ENCODE data around the gene BORCS8.
A peak's percentile ranks its signal among the peaks of the same experiment; 100 is the strongest.
"Not testable (repeated sequence)": the region's sequence is repeated elsewhere in the genome, so short reads cannot be mapped to it uniquely, and the experiment has no call there.

The BORCS8 gene

GRCh38 chr19:19179548-19180441, 12.2 kb downstream of the BORCS8 start:
- no peak for DNase-seq

DNA sequence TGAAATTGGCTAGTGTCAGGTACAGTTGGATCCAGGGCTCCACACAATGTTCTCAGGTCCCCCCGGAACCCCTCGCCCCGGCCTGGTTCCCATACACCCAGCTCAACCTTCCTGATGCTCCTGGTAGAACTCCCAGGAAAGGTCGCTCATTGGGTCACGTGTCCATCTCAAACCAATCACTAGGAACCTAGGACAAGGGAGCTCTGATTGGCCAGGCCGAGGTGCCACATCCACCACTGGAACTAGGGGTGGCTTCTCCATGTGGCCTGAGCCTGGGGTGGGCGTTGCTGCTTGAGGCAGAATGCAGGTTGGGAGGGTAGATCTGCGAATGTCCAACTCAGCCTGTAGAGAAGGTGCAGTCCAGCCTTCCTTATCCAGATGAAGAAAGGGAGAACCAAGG, 15.0 kb downstream of the BORCS8 start:
- no peak for DNase-seq

DNA sequence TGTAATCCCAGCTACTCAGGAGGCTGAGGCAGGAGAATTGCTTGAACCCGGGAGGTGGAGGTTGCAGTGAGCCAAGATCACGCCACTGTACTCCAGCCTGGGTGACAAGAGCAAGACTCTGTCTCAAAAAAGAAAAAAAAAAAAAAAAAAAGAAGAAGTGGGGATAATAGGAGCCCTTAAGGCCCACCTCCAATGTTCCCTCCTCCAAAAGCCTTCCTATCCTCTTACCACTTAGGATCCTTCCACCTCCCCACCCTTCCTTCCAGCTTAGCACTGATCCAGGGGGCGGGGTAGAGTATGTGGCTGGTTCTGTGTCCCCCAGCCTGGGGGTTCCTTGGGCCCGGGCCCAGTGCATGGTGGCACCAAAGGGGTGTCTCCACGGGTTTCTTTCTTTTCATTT, 18.7 kb downstream of the BORCS8 start:
- DNase-seq = not testable (repeated sequence)

DNA sequence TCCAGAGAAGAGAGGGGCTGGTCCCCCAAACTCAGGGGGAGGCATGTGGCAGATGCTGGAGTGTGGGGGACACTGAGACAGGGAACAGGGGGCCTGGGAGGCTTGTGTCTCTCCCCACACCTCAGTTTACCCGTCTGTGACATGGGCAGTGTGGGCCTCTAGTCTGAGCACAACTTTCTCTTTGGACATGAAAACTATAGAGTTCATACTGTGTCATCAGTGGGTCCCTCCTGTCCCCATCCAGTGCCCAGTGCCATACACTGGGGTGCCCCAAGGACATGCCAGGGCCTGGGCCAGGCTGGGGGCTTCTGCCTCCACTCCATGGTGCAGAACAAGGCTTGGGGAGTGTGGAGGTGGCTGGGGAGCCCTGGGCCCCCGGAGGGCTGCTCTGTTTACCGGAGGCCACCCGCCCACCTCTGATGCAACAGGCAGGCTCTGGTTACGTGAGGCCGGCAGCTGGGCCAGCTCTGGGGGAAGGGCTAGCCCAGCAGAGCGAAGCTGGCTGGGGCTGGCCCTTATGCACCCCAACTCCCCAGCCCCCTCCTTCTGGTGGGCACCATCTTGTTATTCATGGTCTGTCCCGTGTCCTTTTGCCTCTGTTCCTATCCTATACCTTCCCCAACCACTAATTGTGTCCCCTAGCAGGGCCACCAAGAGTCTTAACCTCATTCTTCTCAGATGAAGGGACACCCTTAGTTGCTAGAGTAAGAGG, 20.0 kb downstream of the BORCS8 start:
- DNase-seq = no peak

GRCh38 chr19:19170873-19171672, 20.9 kb downstream of the BORCS8 start:
- no peak for DNase-seq

GRCh38 chr19:19170053-19170872, 21.7 kb downstream of the BORCS8 start, which contains the start of gene MEF2B:
MEF2B (minus strand) TSS chr19:19170263; CDS start chr19:19150735, 19,528 bp downstream.
- peak; percentile 89 for DNase-seq

DNA sequence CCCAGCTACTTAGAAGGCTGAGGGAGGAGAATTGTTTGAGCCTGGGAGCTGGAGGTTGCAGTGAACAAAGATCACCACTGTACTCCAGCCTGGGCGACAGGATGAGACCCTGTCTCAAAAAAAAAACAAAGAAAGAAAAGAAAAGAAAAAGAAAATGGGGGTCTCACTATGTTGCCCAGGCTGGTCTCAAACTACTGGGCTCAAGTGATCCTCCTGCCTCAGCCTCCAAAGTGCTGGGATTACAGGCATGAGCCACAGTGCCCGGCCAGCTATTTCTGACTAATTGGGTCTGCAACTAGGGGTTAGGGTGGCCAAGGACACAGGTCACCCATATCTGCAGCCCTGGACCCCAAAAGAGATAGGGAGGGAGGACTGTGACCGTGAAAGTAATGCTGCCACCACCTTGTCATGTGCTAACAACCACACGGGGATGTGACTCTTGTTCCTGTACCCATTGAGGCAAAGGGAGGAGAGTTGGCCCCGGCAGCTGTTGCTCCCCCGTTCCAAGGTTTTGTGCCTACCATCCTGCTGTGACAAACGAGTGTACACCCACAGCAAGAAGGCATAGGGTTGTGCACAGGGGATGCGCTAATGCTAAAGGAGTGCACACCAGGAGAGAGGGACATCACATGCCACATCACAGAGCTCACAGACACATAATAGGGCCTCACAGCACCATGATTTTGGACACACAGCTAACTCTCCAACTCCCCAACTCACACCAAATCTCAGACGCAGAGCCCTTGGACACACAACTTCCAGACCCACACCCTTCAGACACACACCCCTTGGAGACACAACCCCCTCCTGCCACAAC, 22.5 kb downstream of the BORCS8 start:
- no peak for DNase-seq

DNA sequence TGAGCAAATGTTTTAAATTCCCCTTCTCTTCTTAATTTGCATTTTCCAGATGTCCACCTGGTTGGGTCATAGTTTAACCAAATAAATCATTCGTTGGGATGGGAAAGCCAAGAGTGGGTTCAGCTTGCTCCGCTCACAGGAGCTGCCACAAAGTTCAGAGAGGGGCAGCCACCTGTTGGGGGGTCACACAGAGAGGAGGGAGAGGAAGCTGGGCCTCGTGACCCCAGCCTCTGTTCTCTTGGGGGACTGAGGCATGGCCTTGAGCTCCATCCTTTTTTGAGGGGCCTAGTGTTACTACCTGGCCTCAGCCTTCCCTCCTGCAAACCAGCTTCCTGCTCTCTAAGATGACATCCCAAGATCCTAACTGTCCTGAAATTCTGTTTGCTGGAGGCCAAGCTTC, 24.3 kb downstream of the BORCS8 start:
- no peak for DNase-seq

DNA sequence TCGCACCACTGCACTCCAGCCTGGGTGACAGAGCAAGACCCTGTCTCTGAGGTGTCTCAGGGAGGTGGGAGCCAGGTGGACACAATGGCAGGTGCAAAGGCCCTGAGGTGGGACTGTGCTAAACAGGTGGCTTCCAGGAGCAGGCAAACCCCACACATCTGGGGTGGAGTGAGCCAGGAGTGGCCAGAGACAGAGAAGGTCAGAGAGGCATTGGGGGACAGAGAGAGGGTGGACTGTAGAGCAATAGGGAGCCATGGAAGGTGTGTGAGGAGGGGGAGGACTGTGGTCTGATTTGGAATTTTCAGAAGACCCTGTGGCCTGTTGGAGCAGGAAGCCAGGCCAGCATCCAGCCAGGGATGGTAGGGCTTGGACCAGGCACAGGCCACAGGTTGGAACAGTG, 26.6 kb downstream of the BORCS8 start:
- no peak for DNase-seq

- no peak for DNase-seq
Measured at GRCh38 chr19:19162495-19162894, 29.5 kb downstream of the BORCS8 start.

- DNase-seq = no peak
Measured at GRCh38 chr19:19160461-19161035, 31.4 kb downstream of the BORCS8 start.

GRCh38 chr19:19159534-19159933, 32.4 kb downstream of the BORCS8 start:
- no peak for DNase-seq

DNA sequence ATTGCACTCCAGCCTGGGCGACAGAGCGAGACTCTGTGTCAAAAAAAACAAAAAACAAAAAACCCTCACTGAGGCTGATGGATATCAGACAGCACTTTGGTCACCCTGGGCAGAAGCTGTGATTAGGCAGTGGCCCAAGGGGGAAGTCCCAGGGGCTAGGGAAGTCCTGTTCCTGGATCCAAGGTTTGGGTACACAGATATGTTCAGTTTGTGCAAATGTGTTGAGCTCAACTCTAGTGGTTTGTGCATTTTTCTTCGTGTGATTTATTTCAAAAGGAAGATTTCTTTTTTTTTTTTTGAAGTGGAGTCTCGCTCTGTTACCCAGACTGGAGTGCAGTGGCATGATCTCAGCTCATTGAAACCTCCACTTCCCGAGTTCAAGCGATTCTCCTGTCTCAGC, 34.1 kb downstream of the BORCS8 start:
- no peak for DNase-seq

DNA sequence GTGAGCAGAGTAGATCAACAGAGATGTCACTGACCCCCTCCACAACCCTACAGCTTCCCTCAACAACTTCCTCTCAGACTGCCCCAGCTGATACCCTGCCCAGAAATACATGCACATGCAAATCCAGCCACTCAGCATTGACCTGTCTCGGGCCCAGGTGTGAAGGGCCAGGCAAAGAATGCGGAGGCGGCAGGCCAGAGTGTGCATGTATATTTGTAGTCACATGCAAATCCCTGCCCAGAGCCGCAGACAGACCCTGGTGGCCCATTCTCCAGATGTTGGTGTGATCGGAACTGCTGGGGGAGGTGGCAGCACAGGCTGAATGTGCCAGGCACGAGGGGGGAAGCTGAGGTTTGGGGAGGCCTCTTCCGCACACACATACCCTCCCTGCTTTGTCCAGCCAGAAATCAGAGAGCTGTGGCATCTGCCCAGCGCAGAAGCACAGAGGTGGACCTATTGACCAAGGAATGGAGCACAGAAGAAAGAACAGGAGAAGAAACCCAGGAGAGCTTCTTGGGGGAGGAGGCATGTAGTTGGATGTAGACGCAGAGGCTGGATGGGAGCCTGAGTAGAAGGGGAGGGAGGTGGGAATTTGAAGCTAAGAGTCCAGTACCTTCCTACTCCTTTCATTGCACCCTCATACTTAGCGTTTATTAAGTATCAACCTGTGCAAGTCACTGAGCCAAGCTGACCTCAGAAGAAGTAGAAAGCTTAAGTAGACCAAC, 36.3 kb downstream of the BORCS8 start:
- no peak for DNase-seq

- no peak for DNase-seq
Measured at GRCh38 chr19:19154768-19155494, 37.0 kb downstream of the BORCS8 start.

- DNase-seq = no peak
Measured at GRCh38 chr19:19152668-19153384, 39.1 kb downstream of the BORCS8 start.

- no peak for DNase-seq
Measured at GRCh38 chr19:19151418-19151817, 40.5 kb downstream of the BORCS8 start.

DNA sequence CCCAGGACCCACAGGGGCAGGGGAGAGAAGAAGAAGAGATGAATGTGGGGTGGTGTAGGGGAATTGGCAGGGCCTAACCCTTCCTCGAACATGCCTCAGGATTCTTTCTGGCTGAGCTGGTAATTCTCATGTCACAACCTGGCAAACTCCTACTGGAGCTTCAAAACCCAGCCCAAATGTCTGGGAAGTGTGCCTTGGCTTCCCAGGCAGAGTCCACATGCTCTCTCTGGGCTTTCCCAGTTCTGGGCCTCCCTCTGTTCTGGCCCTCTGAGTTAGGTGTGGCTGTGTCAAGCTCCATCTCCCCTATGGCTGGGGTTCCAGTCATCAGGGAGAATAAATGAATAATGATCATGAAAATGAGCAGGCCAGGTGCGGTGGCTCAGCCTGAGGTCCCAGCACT, 42.5 kb downstream of the BORCS8 start:
- no peak for DNase-seq

DNA sequence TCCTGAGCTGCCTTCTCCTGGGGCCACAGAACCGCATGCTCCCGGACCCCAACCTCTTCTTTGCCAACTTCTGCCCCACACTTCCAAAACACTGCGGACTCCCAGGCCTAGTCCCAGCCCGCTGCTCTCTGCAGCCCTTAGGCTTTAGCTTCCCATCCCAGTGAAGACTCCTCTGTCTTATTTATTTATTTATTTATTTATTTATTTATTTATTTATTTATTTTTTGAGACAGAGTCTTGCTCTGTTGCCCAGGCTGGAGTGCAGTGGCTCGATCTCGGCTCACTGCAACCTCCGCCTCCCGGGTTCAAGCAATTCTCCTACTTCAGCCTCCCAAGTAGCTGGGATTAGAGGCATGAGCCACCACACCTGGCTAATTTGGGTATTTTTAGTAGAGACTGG, 43.4 kb downstream of the BORCS8 start:
- DNase-seq = not testable (repeated sequence)
